ENCODE data around the gene PSMG4.

GRCh38 chr6:3209114-3210023 is 49.4 kb upstream of the PSMG4 start:
- TF ChIP-seq EP300 (IDR thresholded peaks at IDR 0.05) (no peak), CTCF (IDR thresholded peaks at IDR 0.05) (no peak), POLR2AphosphoS5 (IDR thresholded peaks at IDR 0.05) (no peak)

All from stomach (tissue), 4 donors.